ENCODE measurements around the gene KIF6.

DNA sequence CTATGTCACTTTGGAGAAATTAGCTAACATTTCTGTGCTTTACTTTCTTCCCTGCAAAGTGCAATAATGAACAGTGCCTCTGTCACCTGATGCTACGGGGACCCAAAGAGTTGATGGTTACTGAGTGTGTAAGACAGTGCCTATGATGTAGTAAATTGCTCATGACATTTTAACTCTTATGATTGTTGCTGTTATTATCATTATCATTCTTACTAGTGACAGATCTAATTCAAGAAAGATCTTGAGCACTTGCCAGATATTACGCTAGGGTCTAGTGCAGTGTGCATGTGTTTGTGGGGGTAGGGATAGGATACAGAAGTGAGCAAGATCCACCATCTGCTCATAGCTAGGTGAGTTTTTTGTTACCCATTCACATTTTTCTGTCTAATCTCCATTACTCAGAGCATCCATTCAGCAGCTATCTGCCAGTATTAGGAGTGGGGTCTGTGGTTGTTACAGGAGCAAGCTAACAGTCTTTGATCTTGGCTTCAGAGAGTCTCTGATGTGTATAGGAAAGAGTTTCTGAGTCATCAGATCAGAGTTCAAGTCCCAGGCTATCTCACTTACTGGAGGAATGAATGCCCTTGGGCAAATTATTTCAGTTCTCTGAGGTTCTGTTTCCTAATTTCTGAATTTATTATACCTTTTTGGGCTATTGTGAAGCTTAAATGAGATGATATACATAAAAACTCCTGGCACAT, 33.8 kb upstream of the KIF6 start:
- TF ChIP-seq CTCF (IDR thresholded peaks at IDR 0.05) (no peak), POLR2A (IDR thresholded peaks at IDR 0.05) (no peak)
